ENCODE measurements around the gene TSPEAR. TPM values are rescaled to one million over a fixed set of nuclear protein-coding genes. Genes with fewer than 3 reads are reported as not detected.

The TSPEAR gene
- total and polyA plus RNA-seq, 2 donors (not counting 1 experiment from before 2014, with no cell fraction given): not detected

- no peaks in the 10 kb centered on the region for H3K79me2 ChIP-seq (ENCODE audit: control insufficient read depth, insufficient read depth, low read length)
- no peaks in the 10 kb centered on the region for H3K4me1 ChIP-seq (ENCODE audit: control insufficient read depth, extremely low read depth, insufficient read depth, low read length)
These were observed 41.4 kb upstream of the TSPEAR start for GRCh38 chr21:44752671-44753235.

GRCh38 chr21:44751799-44752636 is 40.6 kb upstream of the TSPEAR start:
- Histone ChIP-seq H3K27me3 (ENCODE audit: control insufficient read depth, insufficient read depth, low read length) (peaks cover 2% of the 10 kb centered on the region), H3K4me1 (ENCODE audit: control insufficient read depth, extremely low read depth, insufficient read depth, low read length) (no peaks in the 10 kb centered on the region), H3K4me2 (ENCODE audit: extremely low read depth, insufficient read depth, low read length) (no peak overlapping the region), H3K79me2 (ENCODE audit: control insufficient read depth, insufficient read depth, low read length) (no peaks in the 10 kb centered on the region), H3K9me3 (ENCODE audit: control insufficient read depth, insufficient read depth, low read depth, low read length) (no peaks in the 10 kb centered on the region), H3K36me3 (ENCODE audit: control insufficient read depth, insufficient read depth, low read length) (no peaks in the 10 kb centered on the region), H3K27ac (ENCODE audit: insufficient read depth, low read length) (no peak overlapping the region), H4K20me1 (ENCODE audit: control insufficient read depth, extremely low read depth, insufficient read depth, low read length) (no peaks in the 10 kb centered on the region), H3K4me3 (replicated peaks in 1 of 4; ENCODE audit: control extremely low read depth in 1 of 4, insufficient read depth in 1 of 4, low read depth in 3 of 4, low read length in 4 of 4) (no peak overlapping the region), H3K9ac (ENCODE audit: insufficient read depth, low read length) (no peak overlapping the region), H2AFZ (ENCODE audit: low read length) (no peak overlapping the region)
- DNase-seq (ENCODE audit: low read depth in 2 of 2): no peak
- no peak for TF ChIP-seq EZH2 (IDR thresholded peaks at IDR 0.05; ENCODE audit: low read length, missing control alignments)
- no peak for TF ChIP-seq CTCF (conservative IDR thresholded peaks at IDR 0.05 in 1 of 2, IDR thresholded peaks at IDR 0.05 in 1 of 2; ENCODE audit: low read depth in 1 of 2, low read length in 2 of 2)

More at GRCh38 chr21:44752671-44753235, 41.4 kb upstream of the TSPEAR start:
- Histone ChIP-seq H4K20me1 (ENCODE audit: control insufficient read depth, extremely low read depth, insufficient read depth, low read length) (no peaks in the 10 kb centered on the region), H3K9me3 (ENCODE audit: control insufficient read depth, insufficient read depth, low read depth, low read length) (no peaks in the 10 kb centered on the region), H3K4me2 (ENCODE audit: extremely low read depth, insufficient read depth, low read length) (no peak overlapping the region), H3K4me3 (replicated peaks in 1 of 4; ENCODE audit: control extremely low read depth in 1 of 4, insufficient read depth in 1 of 4, low read depth in 3 of 4, low read length in 4 of 4) (no peak overlapping the region), H2AFZ (ENCODE audit: low read length) (no peak overlapping the region), H3K9ac (ENCODE audit: insufficient read depth, low read length) (no peak overlapping the region), H3K36me3 (ENCODE audit: control insufficient read depth, insufficient read depth, low read length) (no peaks in the 10 kb centered on the region), H3K27me3 (ENCODE audit: control insufficient read depth, insufficient read depth, low read length) (peaks cover 2% of the 10 kb centered on the region), H3K27ac (ENCODE audit: insufficient read depth, low read length) (no peak overlapping the region)
- no peak for DNase-seq (ENCODE audit: low read depth in 2 of 2)
- TF ChIP-seq CTCF (conservative IDR thresholded peaks at IDR 0.05 in 1 of 2, IDR thresholded peaks at IDR 0.05 in 1 of 2; ENCODE audit: low read depth in 1 of 2, low read length in 2 of 2) (no peak), EZH2 (IDR thresholded peaks at IDR 0.05; ENCODE audit: low read length, missing control alignments) (no peak)

- no peak overlapping the region for H3K4me3 ChIP-seq (replicated peaks in 1 of 4; ENCODE audit: control extremely low read depth in 1 of 4, insufficient read depth in 1 of 4, low read depth in 3 of 4, low read length in 4 of 4)
- no peaks in the 10 kb centered on the region for H3K9me3 ChIP-seq (ENCODE audit: control insufficient read depth, insufficient read depth, low read depth, low read length)
- no peak overlapping the region for H2AFZ ChIP-seq (ENCODE audit: low read length)
- DNase-seq (ENCODE audit: low read depth in 2 of 2): no peak
- H3K36me3 ChIP-seq (ENCODE audit: control insufficient read depth, insufficient read depth, low read length): no peaks in the 10 kb centered on the region
- no peak overlapping the region for H3K9ac ChIP-seq (ENCODE audit: insufficient read depth, low read length)
- H3K4me2 ChIP-seq (ENCODE audit: extremely low read depth, insufficient read depth, low read length): no peak overlapping the region
- H3K4me1 ChIP-seq (ENCODE audit: control insufficient read depth, extremely low read depth, insufficient read depth, low read length): no peaks in the 10 kb centered on the region
- H3K79me2 ChIP-seq (ENCODE audit: control insufficient read depth, insufficient read depth, low read length): no peaks in the 10 kb centered on the region
- no peak for TF ChIP-seq CTCF (conservative IDR thresholded peaks at IDR 0.05 in 1 of 2, IDR thresholded peaks at IDR 0.05 in 1 of 2; ENCODE audit: low read depth in 1 of 2, low read length in 2 of 2)
- TF ChIP-seq EZH2 (IDR thresholded peaks at IDR 0.05; ENCODE audit: low read length, missing control alignments): no peak
- H4K20me1 ChIP-seq (ENCODE audit: control insufficient read depth, extremely low read depth, insufficient read depth, low read length): no peaks in the 10 kb centered on the region
- no peak overlapping the region for H3K27ac ChIP-seq (ENCODE audit: insufficient read depth, low read length)
- H3K27me3 ChIP-seq (ENCODE audit: control insufficient read depth, insufficient read depth, low read length): peaks cover 2% of the 10 kb centered on the region
These were observed 39.9 kb upstream of the TSPEAR start for GRCh38 chr21:44751186-44751798.

Data from fibroblast of lung (primary cell).